ENCODE measurements around the gene BAG3. TPM values are rescaled to one million over a fixed set of nuclear protein-coding genes. Genes with fewer than 3 reads are reported as not detected.

The BAG3 gene
- total and polyA plus RNA-seq, 2 of the 4 experiments (the other 2 are of a cell fraction): 5.4 to 42.5 TPM

GRCh38 chr10:119675483-119676170, 24.4 kb downstream of the BAG3 start:
- Histone ChIP-seq H2BK5ac (ENCODE audit: low read depth, low read length, poor library complexity, severe bottlenecking) (no peak overlapping the region), H3K4me1 (ENCODE audit: control insufficient read depth, insufficient read depth, low read length) (peaks cover 15% of the 10 kb centered on the region), H2BK20ac (ENCODE audit: low read depth, low read length) (no peak overlapping the region), H3K9me1 (ENCODE audit: insufficient read depth, low read length) (peaks cover 19% of the 10 kb centered on the region), H4K8ac (ENCODE audit: low read depth in 2 of 2, low read length in 2 of 2) (no peak overlapping the region), H2AK9ac (replicated peaks; ENCODE audit: low read depth, low read length, poor library complexity) (no peak overlapping the region), H3K79me1 (ENCODE audit: low read depth in 1 of 2, low read length in 2 of 2) (peaks cover 39 to 72% of the 10 kb centered on the region in 2 experiments), H3K18ac (ENCODE audit: low read depth, low read length) (no peak overlapping the region), H2AFZ (replicated peaks; ENCODE audit: low read length, poor library complexity) (no peak overlapping the region), H3K4ac (ENCODE audit: low read depth, low read length) (no peak overlapping the region), H3K9me3 (ENCODE audit: control insufficient read depth, insufficient read depth, low read length) (no peaks in the 10 kb centered on the region), H3K23ac (ENCODE audit: low read depth, low read length) (no peak overlapping the region), H4K20me1 (ENCODE audit: insufficient read depth, low read length) (peaks cover 58% of the 10 kb centered on the region), H2BK120ac (ENCODE audit: low read depth, low read length) (no peak overlapping the region), H3K27me3 (ENCODE audit: control insufficient read depth, insufficient read depth, low read length) (no peaks in the 10 kb centered on the region), H2AK5ac (ENCODE audit: low read depth, low read length) (no peak overlapping the region), H2BK15ac (ENCODE audit: low read depth, low read length) (no peak overlapping the region), H4K5ac (ENCODE audit: low read depth, low read length) (no peak overlapping the region), H3K14ac (replicated peaks; ENCODE audit: low read depth, low read length) (no peak overlapping the region), H3K27ac (ENCODE audit: insufficient read depth, low read length) (no peak overlapping the region), H3K4me2 (ENCODE audit: low read depth, low read length) (no peak overlapping the region), H3K9ac (ENCODE audit: low read depth, low read length) (no peak overlapping the region), H3K56ac (ENCODE audit: extremely low read depth, insufficient read depth, low read length) (no peak overlapping the region), H3K36me3 (ENCODE audit: control insufficient read depth, insufficient read depth, low read length) (peaks cover 55% of the 10 kb centered on the region), H3K4me3 (ENCODE audit: insufficient read depth, low read depth, low read length) (no peak overlapping the region), H4K91ac (ENCODE audit: insufficient read depth, low read depth, low read length) (no peak overlapping the region)
- ChIA-PET CTCF (no interaction called here), POLR2A (ENCODE audit: unreplicated experiment) (interaction anchor here (0.7 kb wide), 1 partner anchor 1181 kb away, joined by 3 read pairs; no protein-coding TSS in a partner anchor)
- TF ChIP-seq POLR2A (IDR thresholded peaks at IDR 0.05; ENCODE audit: low read depth, low read length): no peak
- no peak for TF ChIP-seq SMC3 (IDR thresholded peaks at IDR 0.05; ENCODE audit: low read depth, low read length)
- dilution Hi-C loops (cut with HindIII; ENCODE audit: low sequenced_read_pairs, unreplicated experiment): no loop called here
- WGBS, 2 experiments (ENCODE audit: extremely low coverage in 2 of 2, insufficient read length in 1 of 2): 91% methylated on average over 3 of the region's 9 CpGs; no CpG with 5 or more reads in 1 of the 2 experiments
- BruUV-seq (replicated peaks): no TSS peak
- no peak for ATAC-seq (ENCODE audit: low read depth)
- intact Hi-C loops (cut with micrococcal nuclease): no loop called here
- DNase-seq: no peak
- in situ Hi-C loops (cut with MboI; ENCODE audit: low sequenced_read_pairs): no loop called here
